ENCODE data around the gene FNDC3B. TPM values are rescaled to one million over a fixed set of nuclear protein-coding genes. Genes with fewer than 3 reads are reported as not detected.

Gene FNDC3B
- total RNA-seq, 4 donors from 2014 or later, result 49.7 to 188 (median 165) TPM

GRCh38 chr3:172189987-172190603 lies 150.7 kb downstream of the FNDC3B start:
- DNase-seq, result no peak
- H3K4me3 ChIP-seq, result no peak overlapping the region
- H3K36me3 ChIP-seq, result no peaks in the 10 kb centered on the region
- H3K27me3 ChIP-seq, result no peaks in the 10 kb centered on the region
- no peak overlapping the region for H3K27ac ChIP-seq
- intact Hi-C loops (cut with DNase I; ENCODE audit: low total_unique reads), result no loop called here
- TF ChIP-seq CTCF (IDR thresholded peaks at IDR 0.05), result no peak
- TF ChIP-seq POLR2A (IDR thresholded peaks at IDR 0.05), result no peak
- H3K4me1 ChIP-seq, result no peaks in the 10 kb centered on the region
- H3K9me3 ChIP-seq, result no peaks in the 10 kb centered on the region

- intact Hi-C loops (cut with DNase I; ENCODE audit: low total_unique reads), result no loop called here
- Histone ChIP-seq H3K36me3 (no peaks in the 10 kb centered on the region), H3K4me3 (no peak overlapping the region), H3K27me3 (no peaks in the 10 kb centered on the region), H3K4me1 (no peaks in the 10 kb centered on the region), H3K9me3 (no peaks in the 10 kb centered on the region), H3K27ac (no peak overlapping the region)
- no peak for TF ChIP-seq CTCF (IDR thresholded peaks at IDR 0.05)
- no peak for TF ChIP-seq POLR2A (IDR thresholded peaks at IDR 0.05)
- DNase-seq, result no peak
These were observed 151.6 kb downstream of the FNDC3B start for GRCh38 chr3:172190980-172191379.

- Histone ChIP-seq H3K27me3 (no peaks in the 10 kb centered on the region), H3K9me3 (no peaks in the 10 kb centered on the region), H3K4me3 (no peak overlapping the region), H3K36me3 (no peaks in the 10 kb centered on the region), H3K27ac (no peak overlapping the region), H3K4me1 (no peaks in the 10 kb centered on the region)
- no peak for DNase-seq
- intact Hi-C loops (cut with DNase I; ENCODE audit: low total_unique reads), result no loop called here
- no peak for TF ChIP-seq CTCF (IDR thresholded peaks at IDR 0.05)
- TF ChIP-seq POLR2A (IDR thresholded peaks at IDR 0.05), result no peak
These were observed 152.3 kb downstream of the FNDC3B start for GRCh38 chr3:172191629-172192028.

GRCh38 chr3:172192830-172193415 lies 153.5 kb downstream of the FNDC3B start:
- no peak overlapping the region for H3K4me3 ChIP-seq
- TF ChIP-seq CTCF (IDR thresholded peaks at IDR 0.05), result no peak
- TF ChIP-seq POLR2A (IDR thresholded peaks at IDR 0.05), result no peak
- H3K9me3 ChIP-seq, result no peaks in the 10 kb centered on the region
- DNase-seq, result no peak
- H3K4me1 ChIP-seq, result no peaks in the 10 kb centered on the region
- H3K27me3 ChIP-seq, result no peaks in the 10 kb centered on the region
- intact Hi-C loops (cut with DNase I; ENCODE audit: low total_unique reads), result no loop called here
- H3K27ac ChIP-seq, result no peak overlapping the region
- H3K36me3 ChIP-seq, result no peaks in the 10 kb centered on the region

- no peak for TF ChIP-seq POLR2A (IDR thresholded peaks at IDR 0.05)
- H3K27ac ChIP-seq, result no peak overlapping the region
- no peaks in the 10 kb centered on the region for H3K4me1 ChIP-seq
- no peaks in the 10 kb centered on the region for H3K36me3 ChIP-seq
- no peak overlapping the region for H3K4me3 ChIP-seq
- no peaks in the 10 kb centered on the region for H3K9me3 ChIP-seq
- no peak for DNase-seq
- no peaks in the 10 kb centered on the region for H3K27me3 ChIP-seq
- intact Hi-C loops (cut with DNase I; ENCODE audit: low total_unique reads), result no loop called here
These were observed 154.1 kb downstream of the FNDC3B start for GRCh38 chr3:172193436-172193835.
